ENCODE data around the gene GCC1.

The GCC1 gene

GRCh38 chr7:127535546-127536393, 49.6 kb downstream of the GCC1 start:
- DNase-seq = no peak

GRCh38 chr7:127534636-127535035, 50.8 kb downstream of the GCC1 start:
- DNase-seq = no peak

- no peak for DNase-seq
Measured at GRCh38 chr7:127532736-127533135, 52.7 kb downstream of the GCC1 start.

GRCh38 chr7:127532151-127532550, 53.2 kb downstream of the GCC1 start:
- DNase-seq = no peak

Measured in CD4-positive, alpha-beta T cell treated with Interleukin-4 for 4 hours (primary cell).